HAP-1 (cell line): ENCODE data around the gene CD34.

Source experiments
- DNase-seq, 2 experiments: peaks; one replicate each; pipeline ENCODE4 v3.0.0-alpha.2; 2016 to 2020; ENCODE audit warnings: low spot score in 2 of 2
- H3K27me3 ChIP-seq: fragments of 250-450 bp; sonication (Bioruptor Pico); 2 replicates; pipeline ENCODE4 v1.5.1; 2020; ENCODE audit warnings: low read depth, mild to moderate bottlenecking, moderate library complexity
- H3K36me3 ChIP-seq: fragments of 250-450 bp; sonication (Bioruptor Pico); replicated peaks from 2 replicates; pipeline ENCODE4 v1.5.1; 2020; ENCODE audit warnings: mild to moderate bottlenecking
- H3K4me1 ChIP-seq: fragments of 250-450 bp; sonication (Bioruptor Pico); 2 replicates; pipeline ENCODE4 v1.5.1; 2020; ENCODE audit warnings: mild to moderate bottlenecking
- H3K4me3 ChIP-seq: fragments of 250-450 bp; sonication (Bioruptor Pico); 2 replicates; pipeline ENCODE4 v1.5.1; 2020; ENCODE audit warnings: mild to moderate bottlenecking, moderate library complexity
- H3K9me3 ChIP-seq: fragments of 250-450 bp; sonication (Bioruptor Pico); 2 replicates; pipeline ENCODE4 v1.5.1; 2020; ENCODE audit warnings: mild to moderate bottlenecking, moderate library complexity
- in situ Hi-C: fragments of 300-500 bp; cut with MboI; formaldehyde crosslinking; loops from 3 replicates; pipeline ENCODE4 v1.14.3; 2020; ENCODE audit warnings: low sequenced_read_pairs, inconsistent platforms, mixed read lengths

CD34 gene

DNA sequence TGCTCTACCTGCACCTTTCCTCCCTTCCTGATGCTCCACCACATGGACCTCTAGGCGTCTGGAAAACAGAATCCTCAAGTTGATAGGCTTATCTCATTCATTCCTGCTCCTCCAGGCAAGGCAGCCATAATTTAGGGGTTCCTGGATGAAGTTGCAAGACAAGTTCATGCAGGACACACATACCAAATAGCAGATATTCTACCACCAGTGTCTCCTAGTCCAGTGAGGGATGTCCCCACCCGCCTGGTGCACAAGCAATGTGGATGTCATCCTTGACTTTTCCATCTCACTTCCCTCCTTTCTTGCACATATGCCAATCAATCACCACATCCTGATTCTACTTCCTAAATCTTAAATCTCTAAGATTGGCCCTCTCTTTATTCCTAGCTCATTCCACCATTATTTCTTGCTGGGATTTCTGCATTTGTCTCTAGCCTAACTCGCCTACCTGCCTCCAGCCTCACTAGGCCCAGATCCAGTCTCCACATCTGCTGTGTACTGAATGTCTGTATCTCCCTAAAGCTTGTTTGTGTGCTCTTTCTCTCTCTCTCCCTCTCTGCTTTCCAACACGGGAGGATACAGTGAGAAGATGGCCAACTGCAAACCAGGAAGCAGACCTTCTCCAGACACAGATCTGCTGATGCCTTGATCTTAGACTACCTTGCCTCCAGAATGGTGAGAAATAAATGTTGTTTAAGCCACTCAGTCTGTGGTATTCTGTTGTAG lies 40.5 kb downstream of the CD34 start:
- no peak overlapping the region for H3K4me3 ChIP-seq
- H3K4me1 ChIP-seq = peaks cover 9% of the 10 kb centered on the region
- in situ Hi-C loops = no loop called here
- H3K9me3 ChIP-seq = no peaks in the 10 kb centered on the region
- no peak for DNase-seq
- peaks cover 21% of the 10 kb centered on the region for H3K36me3 ChIP-seq
- no peaks in the 10 kb centered on the region for H3K27me3 ChIP-seq

DNA sequence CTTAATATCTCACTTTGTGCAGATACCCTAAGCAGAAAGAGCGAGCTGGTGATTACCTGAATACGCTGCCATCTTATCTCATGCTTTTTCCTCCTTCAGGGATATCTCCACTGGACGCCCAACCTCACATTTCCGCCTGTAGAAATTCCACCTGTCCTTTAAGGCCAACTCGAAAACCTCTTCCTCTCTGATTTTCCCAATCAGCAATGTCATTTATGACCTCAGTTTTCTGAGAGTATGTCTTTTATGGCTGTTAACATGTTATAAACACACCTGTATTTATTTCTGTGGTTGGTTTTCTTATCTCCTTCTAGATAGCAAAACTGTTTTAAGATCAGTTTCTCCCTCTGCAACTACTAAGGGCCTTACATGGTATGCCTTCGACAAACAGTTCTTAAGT lies 41.1 kb downstream of the CD34 start:
- no peak overlapping the region for H3K4me3 ChIP-seq
- DNase-seq = no peak
- H3K9me3 ChIP-seq = no peaks in the 10 kb centered on the region
- no peaks in the 10 kb centered on the region for H3K27me3 ChIP-seq
- H3K36me3 ChIP-seq = peaks cover 21% of the 10 kb centered on the region
- in situ Hi-C loops = no loop called here
- H3K4me1 ChIP-seq = peaks cover 9% of the 10 kb centered on the region

DNA sequence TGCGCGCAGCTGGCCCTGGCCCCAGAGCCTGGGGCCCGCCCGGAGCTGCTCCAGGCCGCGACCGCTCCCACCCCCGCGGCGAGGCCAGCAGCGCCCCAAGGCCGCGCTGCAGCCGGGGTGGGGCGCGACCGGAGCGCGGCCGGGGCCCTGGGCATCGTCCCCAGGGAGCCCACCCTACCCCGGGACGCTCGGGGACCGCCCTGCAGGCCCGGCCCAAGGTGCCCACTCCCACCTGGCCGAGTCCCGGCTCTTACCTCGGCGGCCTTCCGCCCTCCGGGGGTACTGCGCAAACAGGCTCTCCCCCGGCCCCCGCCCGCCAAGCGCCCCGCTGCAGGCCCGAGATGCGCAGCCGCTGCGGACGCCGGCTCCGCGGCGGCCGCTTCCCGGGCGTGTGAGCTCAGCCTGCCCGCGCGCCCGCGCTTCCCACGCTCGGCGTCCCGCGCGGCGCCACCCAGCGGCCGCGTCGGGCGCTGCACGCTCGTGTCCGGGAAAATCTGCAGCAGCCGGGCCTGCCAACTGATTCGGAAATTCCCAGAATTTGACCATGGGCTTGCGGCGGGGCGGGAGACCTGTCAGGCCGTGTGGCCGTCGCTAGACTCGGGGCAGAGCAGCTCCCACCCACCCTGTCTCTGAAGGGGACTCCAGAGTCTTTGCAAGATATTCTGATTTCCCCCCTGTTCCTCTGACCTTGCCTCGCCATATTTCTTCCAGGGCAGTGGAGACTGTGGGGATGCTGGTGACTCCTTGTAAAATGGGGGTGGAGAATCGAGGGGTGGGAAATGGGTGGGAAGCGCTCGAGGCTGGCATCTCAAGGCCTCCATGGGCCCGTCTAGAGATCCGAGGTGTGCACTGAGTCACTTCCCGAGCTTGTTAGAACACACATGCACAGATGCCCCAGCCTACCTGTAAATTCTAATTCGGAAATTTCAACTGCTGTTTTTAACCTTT lies 41.9 kb downstream of the CD34 start:
- Histone ChIP-seq H3K9me3 (no peaks in the 10 kb centered on the region), H3K27me3 (no peaks in the 10 kb centered on the region), H3K4me1 (peaks cover 9% of the 10 kb centered on the region), H3K36me3 (peaks cover 28% of the 10 kb centered on the region), H3K4me3 (peak overlapping the region; percentile 67)
- in situ Hi-C loops = no loop called here
- DNase-seq = peak; percentile 50 to 78

DNA sequence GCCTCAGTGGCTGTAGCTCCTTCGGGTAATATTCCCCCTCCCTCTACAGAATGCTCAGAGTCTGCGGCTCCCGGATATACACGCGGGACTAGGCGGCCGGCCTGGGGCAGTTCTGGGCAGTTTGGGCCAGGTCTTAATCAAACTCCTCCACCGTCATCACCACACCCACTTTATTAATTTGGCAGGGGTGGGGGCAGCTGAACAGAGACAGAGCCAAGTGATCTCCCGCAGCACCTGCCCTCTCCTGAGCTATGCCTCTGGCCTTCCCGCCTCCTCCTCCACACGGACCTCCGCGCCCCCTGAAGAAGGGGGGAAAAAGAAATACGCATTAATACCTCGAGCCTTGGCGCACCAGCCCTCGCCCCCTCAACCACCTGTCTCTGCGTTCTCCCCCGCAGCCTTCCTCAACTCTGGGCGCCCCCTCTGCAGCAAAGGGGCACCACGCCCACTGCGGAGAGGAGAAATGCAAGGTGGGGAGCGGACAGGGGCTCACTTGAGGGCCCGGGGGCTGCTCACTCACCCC lies 42.6 kb downstream of the CD34 start:
- peaks cover 9% of the 10 kb centered on the region for H3K4me1 ChIP-seq
- peak; percentile 19 to 73 for DNase-seq
- in situ Hi-C loops = no loop called here
- no peaks in the 10 kb centered on the region for H3K27me3 ChIP-seq
- peaks cover 32% of the 10 kb centered on the region for H3K36me3 ChIP-seq
- H3K9me3 ChIP-seq = no peaks in the 10 kb centered on the region
- H3K4me3 ChIP-seq = peak overlapping the region; percentile 67

DNA sequence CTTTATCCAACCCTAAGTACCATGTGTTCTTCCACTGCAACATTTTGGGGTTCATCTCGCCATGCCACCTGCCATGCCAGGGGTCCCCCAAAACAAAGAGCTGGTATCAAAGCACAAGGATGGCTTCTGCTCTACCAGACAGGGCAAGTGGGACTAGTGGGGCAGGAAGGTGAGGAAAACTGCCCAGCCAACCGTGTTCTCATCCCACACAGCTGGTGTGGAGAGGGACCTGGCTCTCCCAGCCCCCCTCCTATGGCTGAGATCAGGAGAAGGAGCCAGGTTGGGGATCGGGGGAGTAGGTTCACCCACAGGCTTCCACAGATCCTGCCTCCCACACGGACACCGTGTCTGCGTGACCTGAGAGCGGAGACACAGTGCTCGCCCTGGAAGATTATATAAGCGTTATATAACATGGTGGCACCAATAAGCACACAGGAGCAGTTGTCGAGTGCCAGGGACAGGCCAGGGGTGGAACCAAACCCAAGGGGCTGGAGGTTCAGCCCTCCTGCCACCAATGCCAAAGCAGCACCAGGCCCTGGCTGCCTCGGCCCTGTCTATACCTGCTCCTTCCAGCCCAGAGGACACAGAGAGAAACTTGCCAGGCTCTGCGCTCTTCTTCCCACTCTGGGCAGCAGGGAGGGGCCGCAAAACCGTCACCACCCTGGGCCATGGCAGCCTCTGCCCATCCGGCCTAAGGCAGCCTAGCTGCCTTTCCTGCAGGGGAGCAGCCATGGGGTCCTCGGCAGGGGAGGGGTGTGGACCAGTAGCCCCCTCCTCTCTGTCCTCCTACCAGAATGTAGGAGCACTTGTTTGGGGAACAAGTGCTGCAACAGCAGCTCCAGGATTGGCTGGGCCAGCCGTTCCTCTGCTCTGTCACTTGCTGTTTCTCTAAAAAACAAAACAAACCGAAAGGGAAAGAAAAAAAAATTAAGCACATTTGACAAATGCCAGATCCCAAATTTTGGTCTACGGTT lies 43.5 kb downstream of the CD34 start:
- no peak for DNase-seq
- Histone ChIP-seq H3K9me3 (no peaks in the 10 kb centered on the region), H3K4me1 (peaks cover 9% of the 10 kb centered on the region), H3K4me3 (peak overlapping the region; percentile 67), H3K27me3 (no peaks in the 10 kb centered on the region), H3K36me3 (peaks cover 33% of the 10 kb centered on the region)
- in situ Hi-C loops = no loop called here

DNA sequence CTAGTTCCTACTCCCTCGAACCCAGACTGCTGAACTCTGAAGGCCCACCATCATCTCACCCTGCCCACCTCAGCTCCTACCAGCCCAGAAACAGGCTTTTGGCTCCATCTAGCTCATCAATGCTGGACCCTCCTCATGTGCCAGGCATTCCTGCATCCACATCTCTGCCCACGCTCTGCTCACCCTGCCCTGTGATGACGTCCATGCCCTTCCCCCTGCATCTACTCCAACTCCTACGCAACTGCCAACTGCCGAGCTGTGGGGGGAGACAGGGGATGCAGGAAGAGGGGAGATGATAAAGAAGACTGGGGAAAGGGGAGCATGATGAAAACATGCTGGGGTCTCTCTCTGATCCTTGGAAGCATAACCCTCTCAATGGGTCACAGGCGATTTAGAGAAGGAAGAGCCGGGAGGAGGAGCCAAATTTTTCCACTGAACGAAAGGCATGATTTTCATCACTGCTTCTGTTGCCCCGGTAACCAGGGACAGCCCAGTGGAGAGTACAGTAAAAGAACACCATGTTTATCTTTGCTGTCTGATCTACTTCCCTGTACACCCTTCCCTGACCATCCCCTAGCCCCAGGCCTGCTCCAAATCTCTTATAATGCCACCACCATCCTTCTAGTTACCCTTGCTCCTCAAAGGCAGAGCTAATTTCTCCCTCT lies 44.3 kb downstream of the CD34 start:
- no peaks in the 10 kb centered on the region for H3K27me3 ChIP-seq
- peaks cover 9% of the 10 kb centered on the region for H3K4me1 ChIP-seq
- no peaks in the 10 kb centered on the region for H3K9me3 ChIP-seq
- peaks cover 37% of the 10 kb centered on the region for H3K36me3 ChIP-seq
- no peak overlapping the region for H3K4me3 ChIP-seq
- in situ Hi-C loops = no loop called here
- DNase-seq = peak in 1 of 2 experiments; percentile 25

DNA sequence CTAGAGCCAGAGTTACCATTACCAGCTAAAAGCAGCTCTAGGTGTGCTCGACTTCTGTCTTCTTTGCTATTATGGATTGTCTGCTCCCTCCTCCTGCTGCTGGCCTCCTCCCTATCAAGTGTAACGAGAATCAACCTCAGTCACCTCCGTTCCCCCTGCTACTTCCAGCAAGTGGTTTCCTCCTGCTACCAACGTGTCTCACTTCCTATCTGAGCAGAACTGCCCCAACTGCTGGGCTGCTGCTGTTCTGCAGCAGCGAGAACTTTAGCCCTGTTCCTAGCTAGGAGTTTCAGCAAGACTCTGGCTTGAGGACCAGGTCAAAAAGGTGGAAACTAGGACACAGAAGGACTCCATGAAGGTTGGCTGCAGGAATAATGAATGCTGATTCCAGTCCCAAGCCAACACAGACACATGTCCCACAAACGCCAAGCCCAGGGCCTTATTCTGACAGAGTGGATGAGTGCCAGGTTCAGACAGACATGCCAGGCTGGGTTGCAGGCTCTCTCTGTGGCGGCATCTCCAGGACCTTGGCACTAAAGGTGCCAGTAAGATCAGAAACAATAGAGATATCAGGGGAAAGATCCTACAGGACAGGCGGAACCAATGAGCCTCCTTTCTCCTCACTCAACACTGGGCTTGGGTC lies 46.9 kb downstream of the CD34 start:
- Histone ChIP-seq H3K27me3 (no peaks in the 10 kb centered on the region), H3K9me3 (no peaks in the 10 kb centered on the region), H3K36me3 (peaks cover 49% of the 10 kb centered on the region), H3K4me3 (no peak overlapping the region), H3K4me1 (0 out of 2 replicates have a peak, but pooled peaks cover 4% of the 10 kb centered on the region)
- no peak for DNase-seq
- in situ Hi-C loops = no loop called here

DNA sequence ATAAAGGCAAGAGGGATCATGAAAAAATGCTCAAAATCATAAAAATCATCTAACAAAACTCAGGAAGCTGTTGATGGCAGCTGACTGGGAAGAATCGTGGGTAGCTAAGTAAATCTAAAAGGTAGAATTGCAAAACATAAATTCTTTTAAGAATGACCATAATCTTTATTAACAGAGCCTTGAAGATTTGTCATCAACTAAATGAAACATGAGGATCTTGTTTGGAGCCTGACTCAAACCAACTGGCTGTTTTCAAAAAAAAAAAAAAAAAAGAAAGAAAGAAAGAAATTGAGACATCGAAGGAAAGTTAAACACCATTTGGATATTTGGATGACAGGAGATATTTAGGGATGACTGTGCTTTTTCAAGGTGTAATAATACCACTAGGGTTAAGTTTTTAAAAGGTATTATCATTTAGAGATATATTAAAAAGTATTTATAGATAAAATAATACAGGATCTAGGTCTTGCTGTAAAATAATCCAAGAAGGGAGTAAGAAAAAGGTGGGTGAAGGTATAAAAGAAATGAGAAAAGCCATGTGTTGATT lies 48.6 kb downstream of the CD34 start:
- no peak for DNase-seq
- peaks cover 53% of the 10 kb centered on the region for H3K36me3 ChIP-seq
- no peaks in the 10 kb centered on the region for H3K9me3 ChIP-seq
- no peaks in the 10 kb centered on the region for H3K27me3 ChIP-seq
- H3K4me1 ChIP-seq = no peaks in the 10 kb centered on the region
- H3K4me3 ChIP-seq = no peak overlapping the region
- in situ Hi-C loops = no loop called here

DNA sequence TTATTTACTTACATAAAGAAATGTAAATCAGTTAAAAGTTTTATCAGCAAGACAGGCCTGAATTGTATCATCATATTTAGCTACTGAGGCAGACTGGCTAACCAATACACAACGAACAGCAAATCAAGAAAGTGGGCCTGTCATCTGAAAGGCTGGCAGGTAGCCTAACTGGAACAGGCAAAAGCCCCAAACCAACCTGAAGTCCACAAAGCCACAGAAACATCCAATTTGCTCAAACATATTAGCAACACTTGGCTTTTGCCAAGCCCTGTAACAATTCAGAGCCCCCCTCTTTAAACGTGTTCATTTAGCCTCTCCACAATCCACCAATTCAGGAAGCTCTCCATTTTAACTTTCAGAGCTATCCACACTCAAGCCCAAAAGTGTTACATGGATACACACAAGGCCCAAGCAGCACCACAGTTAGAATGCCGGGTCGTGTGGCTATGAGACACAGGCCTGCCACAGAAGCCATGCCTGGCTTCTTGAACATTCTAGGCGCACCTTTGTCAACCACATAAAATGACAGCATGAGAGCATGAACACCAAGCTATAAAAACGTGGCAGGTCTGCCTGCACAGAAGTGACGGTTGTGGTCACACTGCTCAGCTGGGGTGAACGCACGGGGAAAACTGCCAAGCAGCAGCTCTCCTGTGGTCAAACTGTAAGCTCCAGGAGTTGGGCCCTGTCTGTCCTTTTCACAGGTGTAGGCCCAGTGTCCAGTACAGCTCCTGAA lies 49.3 kb downstream of the CD34 start:
- no peak overlapping the region for H3K4me3 ChIP-seq
- DNase-seq = no peak
- in situ Hi-C loops = no loop called here

DNA sequence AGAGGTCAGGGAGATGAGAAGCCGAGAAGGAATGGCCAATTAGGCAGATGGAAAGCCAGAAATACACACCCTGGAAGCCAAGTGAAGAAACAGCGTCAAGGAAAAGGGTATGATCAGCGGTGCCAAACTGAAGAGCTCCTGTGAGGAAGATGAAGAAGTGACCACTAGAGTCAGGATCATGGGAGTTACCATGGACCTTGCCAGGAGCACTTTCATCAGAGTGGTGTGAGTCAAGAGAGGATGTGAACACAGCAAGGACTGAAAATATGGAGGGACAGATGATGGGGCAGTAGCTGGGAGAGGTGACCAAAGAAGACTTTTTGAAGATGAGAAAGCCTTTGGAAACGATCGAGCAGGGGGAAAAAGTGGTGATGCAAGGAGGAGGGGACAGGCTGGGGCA lies 50.4 kb downstream of the CD34 start:
- no peak for DNase-seq
- Histone ChIP-seq H3K27me3 (no peaks in the 10 kb centered on the region), H3K9me3 (no peaks in the 10 kb centered on the region), H3K4me1 (no peaks in the 10 kb centered on the region), H3K4me3 (no peak overlapping the region), H3K36me3 (peaks cover 49% of the 10 kb centered on the region)
- in situ Hi-C loops = no loop called here

More for the DNA sequence above, 49.3 kb downstream of the CD34 start:
- Histone ChIP-seq H3K27me3 (no peaks in the 10 kb centered on the region), H3K36me3 (peaks cover 54% of the 10 kb centered on the region), H3K4me1 (no peaks in the 10 kb centered on the region), H3K9me3 (no peaks in the 10 kb centered on the region)

DNA sequence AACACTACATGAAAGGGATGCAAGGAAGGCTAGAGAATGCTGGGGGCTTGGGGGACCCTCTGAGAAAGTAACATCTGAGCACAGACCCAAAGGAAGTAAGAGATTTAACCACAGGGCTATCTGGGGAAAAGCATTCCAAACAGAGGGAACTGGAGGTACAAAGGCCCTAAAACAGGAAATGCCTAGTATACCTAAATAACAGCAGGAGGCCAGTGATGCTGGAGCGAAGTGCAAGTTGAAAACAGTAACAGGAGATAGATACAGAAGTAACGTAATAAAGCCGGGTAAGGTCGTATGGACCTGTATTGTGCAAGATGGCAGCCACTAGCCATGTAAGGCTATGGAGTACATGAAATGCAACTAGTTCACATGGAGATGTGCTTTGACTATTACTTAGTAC lies 52.1 kb downstream of the CD34 start:
- in situ Hi-C loops = no loop called here
- no peaks in the 10 kb centered on the region for H3K9me3 ChIP-seq
- no peak overlapping the region for H3K4me3 ChIP-seq
- H3K27me3 ChIP-seq = no peaks in the 10 kb centered on the region
- H3K36me3 ChIP-seq = peaks cover 40% of the 10 kb centered on the region
- no peaks in the 10 kb centered on the region for H3K4me1 ChIP-seq
- DNase-seq = no peak

DNA sequence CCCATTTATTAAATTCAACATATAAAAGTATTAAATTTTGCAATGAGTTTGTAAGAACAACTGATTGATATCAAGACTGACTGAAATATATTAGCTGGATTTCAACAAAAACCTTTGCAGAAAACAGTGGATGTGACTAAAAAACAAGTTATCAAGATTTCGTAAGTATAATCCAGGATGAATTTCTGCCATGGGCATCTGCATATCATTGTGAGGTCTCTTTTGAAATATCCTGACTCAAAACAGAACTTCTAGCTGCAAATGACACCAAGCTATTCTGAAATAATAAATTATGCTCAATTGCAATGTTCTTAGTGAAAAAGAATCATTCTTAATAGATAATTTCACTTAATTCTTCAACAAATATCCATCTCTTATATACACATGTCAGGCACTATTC lies 52.6 kb downstream of the CD34 start:
- in situ Hi-C loops = no loop called here

More for the DNA sequence above, 52.6 kb downstream of the CD34 start:
- no peak overlapping the region for H3K4me3 ChIP-seq
- H3K36me3 ChIP-seq = peaks cover 38% of the 10 kb centered on the region
- H3K4me1 ChIP-seq = no peaks in the 10 kb centered on the region
- no peak for DNase-seq
- H3K27me3 ChIP-seq = no peaks in the 10 kb centered on the region
- no peaks in the 10 kb centered on the region for H3K9me3 ChIP-seq
